HG02798 (cell line): ENCODE results near the gene FAM149B1.
A peak's percentile ranks its signal among the peaks of the same experiment; 100 is the strongest.
"Not testable (repeated sequence)": the region's sequence is repeated elsewhere in the genome, so short reads cannot be mapped to it uniquely, and the experiment has no call there.

Experiments used
- ATAC-seq: cut with Tn5 transposase; IDR thresholded peaks from one replicate; pipeline ENCODE4 v1.9.1; 2021; ENCODE audit warnings: mild to moderate bottlenecking; ENCODE audit not compliant: unreplicated experiment, poor library complexity

FAM149B1 gene

DNA sequence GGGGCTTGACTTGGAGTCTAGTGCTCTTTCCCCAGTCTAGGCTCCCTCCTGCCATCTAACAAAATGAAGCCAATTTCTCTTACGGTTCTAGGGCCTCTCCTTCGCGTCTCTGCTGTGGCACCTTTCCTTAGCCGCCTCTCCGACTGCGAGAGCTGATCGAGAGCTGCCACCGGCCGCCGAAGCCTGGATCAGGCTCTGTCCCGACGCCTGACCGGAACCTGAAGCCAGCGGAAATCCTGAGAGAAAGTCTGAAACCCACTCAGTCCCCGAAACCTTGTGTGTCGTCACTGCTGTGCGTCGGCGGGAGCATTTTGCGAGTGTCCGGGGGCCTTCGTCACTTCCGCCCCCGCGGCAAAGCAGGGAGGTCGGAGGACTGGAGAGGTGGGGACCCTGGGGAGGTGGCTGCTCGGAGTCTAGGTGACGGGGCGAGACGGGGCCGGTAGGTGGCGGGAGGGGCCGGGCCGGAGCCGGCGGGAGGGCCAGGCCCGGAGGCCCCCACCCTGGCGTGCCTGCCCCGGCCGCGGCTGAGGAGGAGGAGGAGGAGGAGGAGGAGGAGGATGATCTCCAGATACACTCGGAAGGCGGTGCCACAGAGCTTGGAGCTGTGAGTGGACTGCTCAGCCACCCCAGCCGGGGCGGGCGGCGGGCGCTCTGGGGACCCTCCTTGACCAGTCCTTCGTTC lies at the start of gene FAM149B1, which contains the start of gene ECD:
Gene FAM149B1, plus strand, starts transcription at position 337 of the 682 bp plus-strand sequence. Its CDS starts 221 bp downstream, at position 558.
Gene ECD, minus strand, starts transcription at position 226 of the 682 bp plus-strand sequence. CDS start 4,071 bp downstream, outside the sequence.
- peak; percentile 96 for ATAC-seq

DNA sequence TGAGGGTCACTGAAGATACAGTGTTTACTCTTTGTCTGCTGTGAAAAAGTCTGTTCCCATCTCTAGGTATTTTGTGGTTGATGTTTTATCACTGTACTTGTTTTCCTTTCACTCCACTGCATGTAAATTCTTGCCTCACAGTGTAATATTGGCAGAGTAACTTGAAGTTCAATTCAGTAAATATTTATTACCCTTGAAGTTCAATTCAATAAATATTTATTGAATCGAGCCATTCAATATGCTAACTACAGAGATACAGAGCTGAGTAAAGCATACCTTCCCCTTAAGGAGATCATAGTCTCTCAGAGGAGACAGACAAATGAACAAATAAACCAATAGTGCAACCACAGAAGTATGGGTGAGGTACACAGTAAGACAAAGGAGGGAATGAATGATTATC lies 48.5 kb upstream of the FAM149B1 start:
- no peak for ATAC-seq

DNA sequence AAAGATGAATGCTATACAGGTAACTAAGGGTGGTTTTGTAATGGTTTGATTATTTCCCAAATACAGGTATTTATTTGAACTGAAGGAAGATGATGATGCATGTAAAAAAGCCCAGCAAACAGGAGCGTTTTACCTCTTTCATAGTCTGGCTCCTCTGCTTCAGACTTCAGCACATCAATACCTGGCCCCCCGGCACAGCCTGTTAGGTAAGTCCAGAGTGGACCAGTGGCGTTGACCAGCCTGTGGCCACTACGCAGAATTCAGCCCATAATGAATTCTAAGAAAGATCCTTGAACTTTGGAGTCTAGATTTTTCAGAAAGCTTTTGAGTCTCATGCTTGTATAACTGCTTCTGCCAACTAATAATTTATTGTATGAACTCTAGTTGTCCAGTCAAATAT lies 48.0 kb upstream of the FAM149B1 start:
- no peak for ATAC-seq

DNA sequence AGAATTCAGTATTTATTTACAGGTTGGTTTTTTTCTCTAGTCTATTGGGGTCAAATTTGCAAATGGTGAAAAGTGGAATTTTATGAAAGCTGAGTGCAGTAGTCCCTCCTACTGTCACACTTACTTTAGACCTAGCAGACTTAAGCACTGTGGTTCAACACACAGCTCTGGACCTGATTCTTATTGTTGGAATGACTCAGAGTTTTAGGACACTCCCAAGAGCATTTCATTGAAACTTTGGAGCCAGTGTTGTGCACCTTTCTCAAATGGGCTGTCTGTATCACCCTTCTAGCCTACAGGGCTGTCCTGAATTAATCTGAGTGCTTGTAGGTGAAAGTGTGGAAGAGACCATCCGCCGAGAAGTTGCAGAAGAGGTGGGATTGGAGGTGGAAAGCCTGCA lies 41.6 kb upstream of the FAM149B1 start:
- ATAC-seq, result no peak

DNA sequence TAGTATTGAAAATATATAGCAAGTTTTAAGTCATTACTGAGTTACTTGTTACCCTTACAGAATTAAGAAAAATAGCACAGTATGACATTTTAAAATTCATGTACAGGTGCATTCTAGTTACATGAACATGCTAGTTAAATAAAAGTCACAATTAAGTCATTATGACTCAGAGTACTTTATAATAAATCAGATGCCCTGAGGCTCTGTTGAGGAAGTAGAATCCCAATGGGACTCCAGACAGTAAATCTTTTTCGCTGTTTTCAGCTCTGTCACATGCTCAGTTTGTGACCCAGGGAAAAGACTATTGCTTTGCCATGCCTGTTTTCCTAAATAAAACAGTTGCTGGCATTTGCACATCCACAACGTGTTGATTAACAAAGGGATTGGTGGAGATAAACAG lies 36.6 kb upstream of the FAM149B1 start:
- no peak for ATAC-seq

DNA sequence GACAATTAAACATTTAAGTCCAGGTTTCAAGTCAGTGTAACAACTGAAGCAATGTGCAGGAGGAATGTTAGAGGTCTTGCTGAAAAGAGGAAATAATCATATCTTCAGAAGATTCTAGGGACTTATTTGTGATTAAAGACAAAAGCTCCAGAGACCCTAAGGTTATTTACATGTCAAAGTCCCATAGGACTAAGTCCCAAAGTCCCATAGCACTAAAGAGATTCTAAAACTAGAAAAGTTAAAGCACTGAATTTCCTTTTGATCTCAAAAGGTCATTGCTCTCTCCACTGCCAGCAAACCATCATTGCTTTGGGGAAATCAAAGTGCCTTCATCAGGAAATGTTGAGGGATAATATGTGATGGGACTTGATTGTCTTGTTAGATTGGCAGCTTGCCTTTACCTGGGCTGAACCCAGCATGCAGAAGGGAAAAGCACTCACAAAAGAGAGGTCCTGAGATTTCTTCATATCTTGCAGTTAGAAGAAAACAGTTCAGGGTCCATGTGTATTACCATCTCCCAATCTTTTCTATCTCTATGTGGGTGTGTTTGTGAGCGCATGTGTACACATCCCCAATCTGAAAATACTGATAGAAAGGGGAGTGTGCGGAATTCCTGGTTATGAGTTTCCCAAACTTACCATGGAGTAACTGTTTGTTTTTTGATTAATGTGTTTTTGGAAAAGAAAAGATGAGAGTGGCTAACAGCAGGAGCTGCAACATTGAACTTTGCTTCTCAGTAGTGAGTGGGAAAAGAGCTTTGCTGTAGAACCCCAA lies 35.8 kb upstream of the FAM149B1 start:
- no peak for ATAC-seq

DNA sequence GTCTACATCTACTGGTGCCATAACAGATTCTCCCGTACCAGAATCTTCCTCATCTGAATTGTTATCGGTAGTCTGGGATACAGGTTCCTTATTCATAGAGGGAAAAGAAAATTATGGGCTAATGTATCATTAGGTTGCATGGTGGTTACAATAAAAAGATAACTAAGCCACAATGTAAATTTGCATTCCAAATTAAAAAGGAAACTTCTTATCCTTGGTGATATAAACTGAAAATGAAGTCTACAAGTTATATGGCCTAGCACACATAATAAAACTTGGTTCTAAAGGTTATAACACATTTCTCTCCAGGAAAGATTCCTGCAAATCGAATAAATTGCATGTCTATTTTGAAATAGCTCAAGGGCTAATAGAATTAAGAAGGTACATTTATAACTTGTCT lies 33.2 kb upstream of the FAM149B1 start:
- no peak for ATAC-seq

DNA sequence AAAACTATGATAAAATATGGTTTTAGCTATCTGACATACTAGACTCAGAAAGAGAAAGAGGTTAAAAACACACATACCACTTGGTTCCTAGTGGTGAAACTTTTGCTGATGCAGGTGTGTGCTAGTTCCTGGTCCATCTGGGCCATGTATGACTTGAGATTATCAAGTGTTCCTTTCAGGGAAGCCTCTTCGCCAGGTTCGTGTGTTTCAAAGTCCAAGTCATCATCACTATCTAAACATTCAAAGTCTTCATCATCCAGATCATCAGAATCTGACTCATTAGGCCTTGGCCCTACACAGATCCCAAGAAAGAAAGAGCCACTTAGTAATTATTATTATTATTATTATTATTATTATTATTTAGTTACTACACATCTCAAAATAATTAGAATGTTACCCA lies 31.3 kb upstream of the FAM149B1 start:
- no peak for ATAC-seq

DNA sequence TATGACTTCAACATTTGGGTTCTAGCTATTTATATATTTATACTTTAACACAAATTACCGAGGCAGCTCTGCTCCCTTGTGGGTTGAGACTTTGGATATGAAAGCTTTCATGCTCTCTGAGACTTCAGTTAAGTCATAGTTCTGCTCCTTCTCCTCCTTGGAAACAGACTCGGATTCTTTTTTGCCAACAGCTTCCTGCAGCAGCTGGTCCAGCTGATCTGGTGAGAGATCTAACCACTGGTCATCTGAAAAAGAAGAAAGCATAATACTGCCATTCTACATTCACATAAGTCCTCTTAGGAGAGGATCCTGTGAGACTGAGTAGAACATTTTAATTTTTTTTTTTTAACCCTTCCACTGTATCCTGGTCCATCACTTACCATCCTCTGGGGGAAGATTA lies 28.7 kb upstream of the FAM149B1 start:
- ATAC-seq, result no peak

DNA sequence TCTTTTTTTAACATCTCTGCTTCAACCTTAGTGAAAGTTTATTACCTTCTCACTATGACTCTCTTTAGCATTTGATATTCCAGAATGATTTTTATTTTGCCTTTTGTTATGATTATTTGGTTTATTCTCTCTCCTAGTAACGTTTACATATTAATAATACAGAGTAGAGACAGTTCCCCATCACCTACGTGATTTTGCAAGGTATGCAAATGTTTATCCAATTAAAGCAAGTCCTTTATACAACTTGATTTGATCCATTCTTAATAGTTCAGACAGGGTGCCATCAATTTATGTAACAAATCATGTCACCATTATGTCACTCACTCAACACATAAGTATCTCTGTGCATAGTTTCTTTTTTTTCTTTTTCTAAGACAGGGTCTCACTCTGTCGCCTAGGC lies 26.3 kb upstream of the FAM149B1 start:
- no peak for ATAC-seq

DNA sequence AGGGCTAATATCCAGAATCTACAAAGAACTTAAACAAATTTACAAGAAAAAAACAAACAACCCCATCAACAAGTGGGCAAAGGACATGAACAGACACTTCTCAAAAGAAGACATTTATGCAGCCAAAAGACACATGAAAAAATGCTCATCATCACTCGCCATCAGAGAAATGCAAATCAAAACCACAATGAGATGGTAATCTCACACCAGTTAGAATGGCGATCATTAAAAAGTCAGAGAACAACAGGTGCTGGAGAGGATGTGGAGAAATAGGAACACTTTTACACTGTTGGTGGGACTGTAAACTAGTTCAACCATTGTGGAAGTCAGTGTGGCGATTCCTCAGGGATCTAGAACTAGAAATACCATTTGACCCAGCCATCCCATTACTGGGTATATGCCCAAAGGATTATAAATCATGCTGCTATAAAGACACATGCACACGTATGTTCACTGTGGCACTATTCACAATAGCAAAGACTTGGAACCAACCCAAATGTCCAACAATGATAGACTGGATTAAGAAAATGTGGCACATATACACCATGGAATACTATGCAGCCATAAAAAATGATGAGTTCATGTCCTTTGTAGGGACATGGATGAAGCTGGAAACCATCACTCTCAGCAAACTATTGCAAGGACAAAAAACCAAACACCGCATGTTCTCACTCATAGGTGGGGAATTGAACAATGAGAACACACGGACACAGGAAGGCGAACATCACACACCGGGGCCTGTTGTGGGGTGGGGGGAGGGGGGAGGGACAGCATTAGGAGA lies 17.1 kb upstream of the FAM149B1 start:
- not testable (repeated sequence) for ATAC-seq

DNA sequence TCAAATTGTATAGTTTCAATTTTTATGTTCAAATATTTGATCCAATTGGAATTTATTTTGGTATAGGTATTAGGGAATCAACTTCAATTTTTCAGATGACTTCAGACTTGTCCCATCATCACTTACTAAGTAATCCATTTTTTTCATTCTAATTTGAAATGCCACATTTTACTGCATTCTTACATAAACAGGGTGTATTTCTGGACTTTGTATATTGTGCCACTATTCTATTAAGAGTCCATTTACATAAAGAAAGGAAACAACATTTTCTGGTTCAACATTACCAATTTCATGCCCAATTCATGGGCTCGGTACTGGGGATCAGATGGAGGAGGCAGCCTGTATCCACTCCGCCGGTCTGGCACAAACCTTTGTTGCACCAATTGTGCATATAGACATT lies 15.9 kb upstream of the FAM149B1 start:
- ATAC-seq, result no peak

DNA sequence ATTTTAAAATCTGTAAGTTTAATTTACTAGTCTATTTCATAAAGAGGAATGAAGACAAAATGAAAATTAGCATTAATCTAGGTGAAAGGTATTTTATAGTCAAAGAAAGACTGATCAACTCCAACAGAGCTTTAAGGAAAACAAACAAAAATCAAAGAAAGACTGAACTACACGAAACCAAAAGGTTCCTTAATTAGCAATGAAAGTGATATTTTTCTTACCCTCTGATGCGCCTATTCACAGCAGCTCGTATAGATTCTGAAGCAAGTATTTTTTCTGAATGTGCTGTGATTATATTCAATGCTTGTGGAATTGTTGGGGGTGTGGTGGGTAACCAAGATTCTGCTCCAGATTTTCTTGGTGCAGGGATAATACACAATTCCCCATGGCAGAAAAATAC lies 11.9 kb upstream of the FAM149B1 start:
- no peak for ATAC-seq

DNA sequence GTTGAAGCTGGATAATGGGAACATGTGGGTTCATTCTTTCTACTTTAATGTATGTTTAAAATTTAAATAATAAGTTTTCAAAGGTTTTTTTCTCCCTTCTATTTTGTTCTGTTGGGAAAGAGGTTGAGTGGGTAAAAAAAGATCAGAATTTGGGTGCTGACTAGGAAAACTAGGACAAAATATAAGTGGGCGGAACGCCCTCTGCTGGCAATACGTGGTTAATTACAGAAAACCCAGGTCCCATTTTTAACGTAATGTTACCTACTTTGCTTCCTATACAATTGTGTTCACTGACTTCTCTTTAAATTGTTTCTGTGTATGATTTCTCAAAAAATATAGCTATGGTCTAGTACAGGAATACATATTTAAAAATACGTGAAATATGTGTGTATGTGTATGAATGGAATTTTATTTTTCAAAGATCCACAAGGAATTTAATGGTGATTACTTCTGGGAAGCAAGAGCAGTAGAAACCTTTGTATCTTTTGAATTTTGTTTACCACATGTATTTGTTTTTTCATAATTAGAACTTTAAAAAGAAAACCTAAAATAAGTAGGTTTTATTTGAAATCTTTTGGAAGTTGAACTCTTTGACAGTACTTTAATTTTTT lies 8.8 kb upstream of the FAM149B1 start:
- ATAC-seq, result no peak

DNA sequence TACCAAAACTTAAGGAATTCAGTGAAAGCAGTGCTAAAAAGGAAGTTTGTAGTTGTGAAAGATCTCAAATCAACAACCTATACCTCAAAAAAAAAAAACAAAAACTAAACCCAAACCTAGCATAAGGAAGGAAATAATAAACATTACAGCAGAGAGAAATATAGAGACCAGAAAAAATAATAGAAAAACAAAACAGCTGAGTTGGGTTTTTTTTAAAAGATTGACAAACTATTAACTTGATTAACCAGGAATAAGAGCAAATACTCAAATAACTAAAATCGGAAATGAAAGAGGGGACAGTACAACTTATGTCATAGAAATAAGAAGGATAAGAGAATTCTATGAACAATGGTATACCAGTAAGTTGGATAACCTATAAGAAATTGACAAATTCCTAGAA lies 6.8 kb upstream of the FAM149B1 start:
- ATAC-seq, result no peak

DNA sequence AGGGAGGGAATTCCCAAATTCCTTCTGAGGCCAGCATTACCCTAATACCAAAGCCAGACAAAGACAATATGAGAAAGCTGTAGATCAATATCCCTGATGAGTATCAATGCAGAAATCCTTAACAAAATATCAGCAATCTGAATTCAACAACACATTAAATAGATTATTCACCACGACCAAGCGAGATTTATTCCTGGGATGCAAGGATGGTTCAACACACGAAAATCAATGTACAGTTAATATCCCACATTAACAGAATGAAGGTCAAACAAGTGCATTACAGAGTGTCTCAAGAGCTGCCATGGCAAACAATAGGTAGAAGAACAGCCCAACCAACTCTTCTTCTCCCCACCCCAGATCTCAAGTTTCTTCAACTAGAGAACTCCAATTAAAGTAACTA lies 6.3 kb upstream of the FAM149B1 start:
- ATAC-seq, result no peak

DNA sequence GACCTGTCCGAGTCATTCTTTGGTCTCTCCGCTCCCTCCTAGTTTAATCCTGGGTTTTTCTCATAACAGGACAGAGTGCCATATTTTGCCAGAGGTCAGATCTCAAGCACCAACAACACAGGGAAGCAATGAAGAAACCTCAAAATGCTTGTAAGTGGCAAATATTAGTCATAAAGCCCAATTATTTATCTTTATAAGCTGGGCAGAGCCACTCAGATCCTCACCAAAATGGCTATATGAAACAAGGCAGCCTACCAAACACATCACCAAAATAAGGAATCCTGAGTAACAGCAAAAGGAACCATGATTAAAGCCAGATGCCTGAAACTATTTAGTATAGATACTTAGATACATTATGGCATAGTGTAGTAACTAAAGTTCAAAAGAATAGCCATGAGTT lies 4.8 kb upstream of the FAM149B1 start:
- ATAC-seq, result no peak

DNA sequence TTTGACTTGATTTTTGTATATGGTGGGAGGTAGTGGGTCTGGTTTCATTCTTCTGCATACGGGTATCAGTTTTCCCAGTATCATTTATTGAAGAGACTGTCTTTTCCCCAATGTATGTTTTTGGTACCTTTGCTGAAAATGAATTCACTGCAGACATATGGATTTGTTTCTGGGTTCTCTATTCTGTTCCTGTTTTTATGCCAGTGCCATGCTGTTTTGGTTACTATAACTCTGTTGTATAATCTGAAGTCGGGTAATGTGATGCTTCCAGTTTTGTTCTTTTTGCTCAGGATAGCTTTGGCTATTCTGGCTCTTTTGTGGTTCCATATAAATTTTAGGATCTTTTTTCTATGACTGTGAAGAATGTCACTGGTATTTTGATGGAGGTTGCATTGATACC lies 947 bp upstream of the FAM149B1 start:
- ATAC-seq, result no peak

DNA sequence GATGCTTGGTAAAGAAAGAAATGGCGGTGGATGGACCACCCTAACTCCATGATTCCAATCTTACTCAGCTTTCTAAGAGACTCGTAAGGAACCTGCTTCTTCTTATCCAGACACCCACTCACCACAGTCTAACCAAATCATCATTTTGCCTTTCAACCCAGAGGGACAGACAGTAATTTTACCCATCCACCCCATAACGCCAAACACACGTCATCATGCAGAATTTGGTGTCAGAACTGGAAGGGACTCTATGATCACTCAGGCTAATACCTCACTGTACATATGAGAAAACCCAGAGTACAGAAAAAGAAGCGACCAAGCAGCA lies 499 bp upstream of the FAM149B1 start:
- peak; percentile 1 for ATAC-seq

DNA sequence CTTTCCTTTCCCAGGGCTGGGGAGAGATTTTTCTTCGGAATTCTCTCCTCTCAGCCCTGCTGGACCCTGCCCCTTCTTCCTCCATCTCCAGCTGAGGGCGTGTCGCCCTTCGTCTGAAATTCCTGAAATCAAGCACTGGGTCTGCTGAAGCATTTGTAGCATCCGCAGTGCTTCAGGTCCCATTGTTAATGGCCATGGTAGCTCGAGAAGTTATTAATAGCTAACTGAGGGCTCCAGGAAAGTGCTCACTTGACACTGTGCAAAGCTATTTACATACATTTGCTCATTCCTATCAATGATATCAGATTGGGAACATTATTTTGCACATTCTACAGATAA lies 515 bp downstream of the FAM149B1 start:
- no peak for ATAC-seq

DNA sequence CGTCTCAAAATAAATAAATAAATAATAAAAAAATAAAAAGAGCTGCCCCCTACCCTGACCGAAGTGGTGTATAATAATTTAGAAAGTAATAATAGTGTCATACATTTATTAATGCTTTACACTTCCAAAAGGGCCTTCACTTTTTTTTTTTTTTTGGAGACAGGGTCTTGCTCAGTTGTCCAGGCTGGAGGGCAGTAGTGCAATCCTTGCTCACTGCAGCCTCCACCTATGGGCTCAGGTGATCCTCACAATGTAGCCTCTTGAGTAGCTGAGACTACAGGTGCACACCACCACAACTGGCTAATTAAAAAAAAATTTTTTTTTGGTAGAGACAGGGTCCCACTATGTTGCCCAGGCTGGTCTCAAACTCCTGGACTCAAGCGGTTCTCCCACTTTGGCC lies 1.4 kb downstream of the FAM149B1 start:
- ATAC-seq, result no peak
